Osteocyte (in vitro differentiated cells): ENCODE data around the gene CCDC80. TPM values are rescaled to one million over a fixed set of nuclear protein-coding genes. Genes with fewer than 3 reads are reported as not detected.
A peak's percentile ranks its signal among the peaks of the same experiment; 100 is the strongest.

Experiments
- DNase-seq: peaks from one replicate; pipeline ENCODE4 v3.0.0; 2021; ENCODE audit warnings: mixed read lengths; ENCODE audit not compliant: unreplicated experiment; ENCODE audit errors: extremely low spot score
- H3K27ac Mint-ChIP-seq: one replicate; pipeline ENCODE4 v1.8.0; 2021; ENCODE audit warnings: mild to moderate bottlenecking, mixed read lengths; ENCODE audit not compliant: unreplicated experiment
- H3K27me3 Mint-ChIP-seq: one replicate; pipeline ENCODE4 v1.8.0; 2021; ENCODE audit warnings: mixed read lengths; ENCODE audit not compliant: unreplicated experiment
- H3K36me3 Mint-ChIP-seq: one replicate; pipeline ENCODE4 v1.8.0; 2021; ENCODE audit warnings: mixed read lengths; ENCODE audit not compliant: unreplicated experiment
- H3K4me1 Mint-ChIP-seq: one replicate; pipeline ENCODE4 v1.8.0; 2021; ENCODE audit warnings: mixed read lengths; ENCODE audit not compliant: unreplicated experiment
- H3K4me3 Mint-ChIP-seq: one replicate; pipeline ENCODE4 v1.8.0; 2021; ENCODE audit warnings: mild to moderate bottlenecking, moderate library complexity, mixed read lengths; ENCODE audit not compliant: unreplicated experiment
- H3K9me3 Mint-ChIP-seq: one replicate; pipeline ENCODE4 v1.8.0; 2021; ENCODE audit warnings: mixed read lengths; ENCODE audit not compliant: unreplicated experiment
- total RNA-seq: library from RNA; stranded (reverse); gene quantifications from 2 replicates; pipeline ENCODE4 v1.2.1, GENCODE V29; 2021
- TF ChIP-seq, protein P1 (sequence below): fragments of 200-600 bp; sonication (generic); IDR thresholded peaks from 2 replicates; pipeline ENCODE4 v1.5.0; 2021; ENCODE audit warnings: antibody characterized with exemption, mild to moderate bottlenecking, moderate library complexity

The CCDC80 gene
- total RNA-seq, 1 donor from 2014 or later = 1,760 TPM

DNA sequence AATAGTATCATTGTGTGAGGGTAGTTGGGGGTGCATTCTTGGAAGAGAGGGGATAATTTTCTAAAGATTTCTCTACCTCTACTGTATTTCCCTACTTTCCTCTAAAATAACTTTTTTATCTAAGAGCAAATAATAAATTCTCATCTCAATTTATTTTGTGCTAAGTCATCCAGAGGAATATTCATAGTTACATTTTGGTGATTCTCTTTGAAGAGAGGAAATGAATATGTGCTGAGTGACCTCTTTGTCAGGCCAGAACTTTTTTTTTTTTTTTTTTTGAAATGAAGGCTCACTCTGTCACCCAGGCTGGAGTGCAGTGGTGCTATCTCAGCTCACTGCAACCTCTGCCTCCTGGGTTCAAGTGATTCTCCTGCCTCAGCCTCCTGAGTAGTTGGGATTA, 15.1 kb upstream of the CCDC80 start:
- H3K27me3 Mint-ChIP-seq = no peaks in the 10 kb centered on the region

DNA sequence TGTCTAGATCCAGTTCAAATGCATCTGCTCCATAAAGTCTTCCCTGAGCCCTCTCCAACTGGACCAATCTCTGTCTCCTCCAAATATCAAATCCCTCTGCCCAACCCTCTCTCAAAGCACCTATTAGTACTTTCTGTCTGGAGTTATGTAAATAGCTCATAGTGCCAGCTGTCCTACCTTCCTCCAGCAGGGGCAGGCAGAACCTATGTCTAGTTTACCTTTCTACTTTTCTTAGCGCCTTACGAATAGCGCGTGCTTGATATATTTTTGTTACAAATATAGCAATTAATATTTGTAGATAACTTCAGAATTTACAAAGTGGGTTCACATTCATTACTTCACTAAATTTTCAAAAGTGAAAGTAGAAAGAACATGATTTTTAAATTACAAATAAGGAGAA, 14.0 kb upstream of the CCDC80 start:
- Mint-ChIP-seq H3K27ac (peak overlapping the region; percentile 95), H3K4me3 (no peak overlapping the region), H3K9me3 (peaks cover 12% of the 10 kb centered on the region), H3K36me3 (no peaks in the 10 kb centered on the region), H3K27me3 (no peaks in the 10 kb centered on the region), H3K4me1 (peaks cover 55% of the 10 kb centered on the region)
- no peak for DNase-seq
- TF ChIP-seq, protein P1, sequence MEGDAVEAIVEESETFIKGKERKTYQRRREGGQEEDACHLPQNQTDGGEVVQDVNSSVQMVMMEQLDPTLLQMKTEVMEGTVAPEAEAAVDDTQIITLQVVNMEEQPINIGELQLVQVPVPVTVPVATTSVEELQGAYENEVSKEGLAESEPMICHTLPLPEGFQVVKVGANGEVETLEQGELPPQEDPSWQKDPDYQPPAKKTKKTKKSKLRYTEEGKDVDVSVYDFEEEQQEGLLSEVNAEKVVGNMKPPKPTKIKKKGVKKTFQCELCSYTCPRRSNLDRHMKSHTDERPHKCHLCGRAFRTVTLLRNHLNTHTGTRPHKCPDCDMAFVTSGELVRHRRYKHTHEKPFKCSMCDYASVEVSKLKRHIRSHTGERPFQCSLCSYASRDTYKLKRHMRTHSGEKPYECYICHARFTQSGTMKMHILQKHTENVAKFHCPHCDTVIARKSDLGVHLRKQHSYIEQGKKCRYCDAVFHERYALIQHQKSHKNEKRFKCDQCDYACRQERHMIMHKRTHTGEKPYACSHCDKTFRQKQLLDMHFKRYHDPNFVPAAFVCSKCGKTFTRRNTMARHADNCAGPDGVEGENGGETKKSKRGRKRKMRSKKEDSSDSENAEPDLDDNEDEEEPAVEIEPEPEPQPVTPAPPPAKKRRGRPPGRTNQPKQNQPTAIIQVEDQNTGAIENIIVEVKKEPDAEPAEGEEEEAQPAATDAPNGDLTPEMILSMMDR = peak; percentile 40

More for the DNA sequence above, 15.1 kb upstream of the CCDC80 start:
- TF ChIP-seq, protein P1 = no peak
- no peaks in the 10 kb centered on the region for H3K36me3 Mint-ChIP-seq
- peak overlapping the region; percentile 95 for H3K27ac Mint-ChIP-seq
- no peak overlapping the region for H3K4me3 Mint-ChIP-seq
- peaks cover 47% of the 10 kb centered on the region for H3K4me1 Mint-ChIP-seq
- H3K9me3 Mint-ChIP-seq = peaks cover 12% of the 10 kb centered on the region
- no peak for DNase-seq

DNA sequence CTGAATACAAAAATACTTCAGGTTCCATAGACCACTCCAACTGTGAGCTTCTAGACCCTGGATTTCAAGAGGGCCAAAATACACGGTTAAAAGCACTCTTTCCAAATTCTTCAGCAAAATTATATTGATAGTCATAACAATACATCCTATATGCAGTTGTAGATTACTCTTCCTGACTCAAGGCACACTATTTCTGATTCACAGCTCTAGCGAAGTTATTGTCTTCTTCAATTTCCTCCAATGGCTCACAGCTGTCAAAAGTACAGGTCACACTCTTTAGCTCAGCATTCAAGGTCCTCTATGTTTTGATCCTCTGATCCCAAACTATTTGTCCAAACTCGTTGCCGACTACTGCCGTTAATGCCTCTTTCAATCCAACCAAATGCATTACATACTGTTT, 13.5 kb upstream of the CCDC80 start:
- no peaks in the 10 kb centered on the region for H3K27me3 Mint-ChIP-seq
- DNase-seq = no peak
- H3K9me3 Mint-ChIP-seq = peaks cover 12% of the 10 kb centered on the region
- H3K4me1 Mint-ChIP-seq = peaks cover 59% of the 10 kb centered on the region
- no peak overlapping the region for H3K4me3 Mint-ChIP-seq
- TF ChIP-seq, protein P1 = no peak
- H3K27ac Mint-ChIP-seq = peak overlapping the region; percentile 95
- no peaks in the 10 kb centered on the region for H3K36me3 Mint-ChIP-seq

DNA sequence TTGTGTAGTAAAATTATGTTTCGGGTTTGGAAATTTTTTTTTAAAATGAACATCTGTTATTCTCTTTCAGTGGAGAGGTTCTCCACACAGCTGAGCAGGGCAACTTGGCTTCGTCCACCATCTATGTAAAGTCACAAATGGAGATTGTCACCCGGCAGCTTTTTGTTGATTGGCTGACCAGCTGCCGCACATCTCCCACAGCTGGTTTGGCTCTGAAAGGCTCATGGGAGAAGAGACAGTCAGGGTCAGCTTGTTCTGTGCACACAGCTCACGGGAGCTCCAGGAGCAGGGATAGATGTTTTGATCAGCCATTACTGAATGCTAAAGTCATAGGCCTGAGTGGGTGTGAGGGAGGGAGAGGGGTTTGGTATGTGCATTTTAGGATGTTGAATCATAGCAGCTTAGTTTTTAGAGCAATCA, 12.9 kb upstream of the CCDC80 start:
- Mint-ChIP-seq H3K27me3 (no peaks in the 10 kb centered on the region), H3K27ac (peak overlapping the region; percentile 95), H3K9me3 (peaks cover 12% of the 10 kb centered on the region), H3K4me1 (peaks cover 65% of the 10 kb centered on the region), H3K36me3 (no peaks in the 10 kb centered on the region), H3K4me3 (peak overlapping the region; percentile 58)
- TF ChIP-seq, protein P1 = no peak
- DNase-seq = no peak

DNA sequence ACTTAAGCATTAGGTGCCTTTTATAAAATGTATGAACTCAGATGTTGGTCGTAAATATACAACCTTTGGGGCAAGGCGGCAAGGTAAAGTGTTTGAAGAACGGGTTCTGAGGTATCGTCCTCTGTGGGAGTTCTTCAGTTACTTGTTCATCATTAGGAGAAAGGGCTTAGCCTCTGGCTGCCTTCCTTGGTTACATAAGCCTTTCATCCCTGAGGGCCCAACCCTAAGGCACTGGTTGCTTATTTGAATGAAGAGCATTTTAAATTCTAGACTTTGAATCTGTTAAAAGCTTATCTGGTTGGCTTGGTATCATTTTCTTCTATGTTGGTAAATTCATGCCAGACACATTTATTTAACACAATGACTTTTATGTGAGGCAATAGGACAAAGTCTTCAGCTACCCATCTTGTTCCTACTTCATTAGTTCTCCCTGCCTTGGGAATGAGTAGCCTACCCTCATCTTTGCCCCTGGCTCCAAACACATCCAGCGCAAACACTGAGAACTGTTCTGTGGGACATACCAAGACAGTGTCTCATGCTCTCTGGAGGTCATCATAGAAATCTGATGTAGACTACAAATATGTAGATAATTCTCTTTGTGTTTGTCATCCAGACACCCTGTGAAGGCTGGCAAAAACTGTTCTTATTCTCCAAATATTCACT, 12.4 kb upstream of the CCDC80 start:
- no peak for DNase-seq
- H3K4me1 Mint-ChIP-seq = peaks cover 69% of the 10 kb centered on the region
- peak overlapping the region; percentile 58 for H3K4me3 Mint-ChIP-seq
- H3K9me3 Mint-ChIP-seq = peaks cover 9% of the 10 kb centered on the region
- TF ChIP-seq, protein P1 = no peak
- peak overlapping the region; percentile 95 for H3K27ac Mint-ChIP-seq
- H3K27me3 Mint-ChIP-seq = no peaks in the 10 kb centered on the region
- H3K36me3 Mint-ChIP-seq = no peaks in the 10 kb centered on the region
